ENCODE data around the gene SYMPK. TPM values are rescaled to one million over a fixed set of nuclear protein-coding genes. Genes with fewer than 3 reads are reported as not detected.

The SYMPK gene
- total RNA-seq, 1 donor: 42.0 TPM

DNA sequence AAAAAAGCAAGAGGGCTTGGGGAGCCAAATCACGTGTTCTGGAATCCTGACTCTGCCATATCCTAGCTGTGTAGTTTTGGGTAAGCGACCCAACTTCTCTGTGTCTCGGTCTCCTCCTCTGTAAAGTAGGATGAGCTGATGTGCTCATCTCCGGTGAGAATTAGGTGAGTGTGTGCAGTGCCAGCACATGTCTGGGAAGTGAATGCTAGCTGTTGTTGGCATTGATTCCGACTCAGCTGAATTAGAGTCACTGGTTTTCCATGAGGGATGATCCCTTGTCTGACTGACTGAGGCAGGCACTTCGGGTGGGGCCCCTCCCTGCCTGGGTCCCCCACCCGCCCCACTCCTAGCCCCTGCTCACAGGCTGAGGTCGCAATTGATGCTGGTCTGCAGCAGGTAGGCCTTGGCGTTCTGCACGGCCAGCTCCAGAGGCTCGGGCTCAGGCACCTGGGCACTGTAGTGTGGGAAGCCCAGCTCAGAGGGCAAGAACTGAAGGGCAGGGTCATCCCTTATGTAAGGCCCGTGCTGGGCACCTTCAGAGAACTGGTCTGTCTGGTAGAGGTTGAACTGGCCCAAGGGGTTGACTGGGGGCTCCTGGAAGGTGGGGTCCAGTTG is 48.7 kb downstream of the SYMPK start:
- Histone ChIP-seq H3K4me1 (ENCODE audit: insufficient read depth, low read length) (peaks cover 17% of the 10 kb centered on the region), H2AFZ (ENCODE audit: low read length) (no peak overlapping the region), H3K36me3 (ENCODE audit: insufficient read depth, low read length) (peaks cover 6% of the 10 kb centered on the region), H3K9me3 (ENCODE audit: low read depth, low read length) (no peaks in the 10 kb centered on the region), H3K79me2 (ENCODE audit: insufficient read depth, low read length) (no peaks in the 10 kb centered on the region), H3K4me2 (ENCODE audit: insufficient read depth, low read length) (no peak overlapping the region), H3K27me3 (ENCODE audit: insufficient read depth, low read length) (no peaks in the 10 kb centered on the region), H3K4me3 (ENCODE audit: insufficient read depth, low read length) (no peak overlapping the region), H4K20me1 (ENCODE audit: insufficient read depth, low read length) (peaks cover 3% of the 10 kb centered on the region), H3K27ac (ENCODE audit: low read depth, low read length) (no peak overlapping the region)
- peak; percentile 73 for DNase-seq (ENCODE audit: insufficient read length, low spot score, missing footprints)
- no peak for TF ChIP-seq CTCF (IDR thresholded peaks at IDR 0.05; ENCODE audit: extremely low read depth, low read depth, low read length)

DNA sequence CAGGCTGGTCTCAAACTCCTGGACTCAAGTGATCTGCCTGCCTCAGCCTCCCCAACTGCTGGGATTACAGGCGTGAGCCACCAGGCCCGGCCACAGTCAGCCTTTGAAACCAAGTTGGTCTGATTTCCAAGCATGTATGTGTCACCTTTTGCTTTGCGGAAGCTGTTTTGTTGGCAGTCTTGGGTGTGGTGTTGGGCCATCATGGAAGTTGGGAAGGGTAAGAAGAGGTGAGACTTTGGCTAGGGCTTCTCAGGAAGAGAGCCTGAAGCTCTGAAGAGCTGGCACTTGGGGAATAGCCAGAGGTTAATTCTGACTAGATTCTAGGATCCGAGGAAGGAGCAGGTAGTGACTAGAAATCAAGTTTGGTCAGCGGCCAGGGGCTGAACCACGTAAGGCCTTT is 50.6 kb downstream of the SYMPK start:
- Histone ChIP-seq H3K4me2 (ENCODE audit: insufficient read depth, low read length) (no peak overlapping the region), H3K27ac (ENCODE audit: low read depth, low read length) (no peak overlapping the region), H3K9me3 (ENCODE audit: low read depth, low read length) (no peaks in the 10 kb centered on the region), H3K4me1 (ENCODE audit: insufficient read depth, low read length) (peaks cover 18% of the 10 kb centered on the region), H3K27me3 (ENCODE audit: insufficient read depth, low read length) (no peaks in the 10 kb centered on the region), H3K79me2 (ENCODE audit: insufficient read depth, low read length) (no peaks in the 10 kb centered on the region), H3K36me3 (ENCODE audit: insufficient read depth, low read length) (peaks cover 6% of the 10 kb centered on the region), H4K20me1 (ENCODE audit: insufficient read depth, low read length) (peaks cover 3% of the 10 kb centered on the region), H3K4me3 (ENCODE audit: insufficient read depth, low read length) (no peak overlapping the region), H2AFZ (ENCODE audit: low read length) (no peak overlapping the region)
- DNase-seq (ENCODE audit: insufficient read length, low spot score, missing footprints): peak; percentile 51
- no peak for TF ChIP-seq CTCF (IDR thresholded peaks at IDR 0.05; ENCODE audit: extremely low read depth, low read depth, low read length)

DNA sequence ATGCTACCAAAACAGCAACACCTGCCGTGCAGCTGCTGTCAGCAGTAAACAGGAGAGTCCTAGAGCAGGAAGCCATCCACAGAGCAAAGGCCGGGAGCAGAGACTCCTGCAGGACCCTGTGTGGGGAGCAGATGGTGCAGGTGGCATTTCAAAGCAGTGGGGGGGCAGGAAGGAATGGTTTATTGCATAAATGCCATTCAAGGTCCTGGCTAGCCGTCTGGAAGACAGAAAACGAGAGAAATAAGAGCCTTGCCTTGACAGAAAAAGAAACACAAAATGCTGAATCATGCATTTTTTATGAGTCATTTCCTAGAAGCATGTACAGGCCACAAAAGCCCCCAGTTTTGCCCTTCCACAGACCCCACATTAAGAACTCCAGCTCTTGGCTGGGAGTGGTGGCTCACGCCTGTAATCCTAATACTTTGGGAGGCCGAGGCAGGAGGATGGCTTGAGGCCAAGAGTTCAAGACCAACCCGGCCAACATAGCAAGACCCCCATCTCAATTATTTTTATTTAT is 53.2 kb downstream of the SYMPK start:
- peak overlapping the region; percentile 71 for H2AFZ ChIP-seq (ENCODE audit: low read length)
- H3K4me3 ChIP-seq (ENCODE audit: insufficient read depth, low read length): peak overlapping the region; percentile 15
- peak; percentile 90 for DNase-seq (ENCODE audit: insufficient read length, low spot score, missing footprints)
- peak overlapping the region; percentile 39 for H3K27ac ChIP-seq (ENCODE audit: low read depth, low read length)
- no peaks in the 10 kb centered on the region for H4K20me1 ChIP-seq (ENCODE audit: insufficient read depth, low read length)
- no peak for TF ChIP-seq CTCF (IDR thresholded peaks at IDR 0.05; ENCODE audit: extremely low read depth, low read depth, low read length)
- H3K79me2 ChIP-seq (ENCODE audit: insufficient read depth, low read length): no peaks in the 10 kb centered on the region
- H3K4me1 ChIP-seq (ENCODE audit: insufficient read depth, low read length): peaks cover 18% of the 10 kb centered on the region
- H3K27me3 ChIP-seq (ENCODE audit: insufficient read depth, low read length): no peaks in the 10 kb centered on the region
- H3K36me3 ChIP-seq (ENCODE audit: insufficient read depth, low read length): peaks cover 2% of the 10 kb centered on the region
- peak overlapping the region; percentile 75 for H3K4me2 ChIP-seq (ENCODE audit: insufficient read depth, low read length)
- no peaks in the 10 kb centered on the region for H3K9me3 ChIP-seq (ENCODE audit: low read depth, low read length)

GRCh38 chr19:45805719-45806118 is 57.2 kb downstream of the SYMPK start:
- no peak for TF ChIP-seq CTCF (IDR thresholded peaks at IDR 0.05; ENCODE audit: extremely low read depth, low read depth, low read length)
- H3K27ac ChIP-seq (ENCODE audit: low read depth, low read length): no peak overlapping the region
- no peaks in the 10 kb centered on the region for H4K20me1 ChIP-seq (ENCODE audit: insufficient read depth, low read length)
- DNase-seq (ENCODE audit: insufficient read length, low spot score, missing footprints): peak; percentile 37
- no peak overlapping the region for H3K4me2 ChIP-seq (ENCODE audit: insufficient read depth, low read length)
- H3K9me3 ChIP-seq (ENCODE audit: low read depth, low read length): no peaks in the 10 kb centered on the region
- H3K4me1 ChIP-seq (ENCODE audit: insufficient read depth, low read length): peaks cover 12% of the 10 kb centered on the region
- no peak overlapping the region for H2AFZ ChIP-seq (ENCODE audit: low read length)
- no peak overlapping the region for H3K4me3 ChIP-seq (ENCODE audit: insufficient read depth, low read length)
- H3K79me2 ChIP-seq (ENCODE audit: insufficient read depth, low read length): no peaks in the 10 kb centered on the region
- H3K27me3 ChIP-seq (ENCODE audit: insufficient read depth, low read length): no peaks in the 10 kb centered on the region
- no peaks in the 10 kb centered on the region for H3K36me3 ChIP-seq (ENCODE audit: insufficient read depth, low read length)
